GM19239 (cell line): ENCODE measurements around the gene BRIP1.

Experiments
- DNase-seq: peaks from one replicate; pipeline ENCODE4 v3.0.0; 2011; ENCODE audit warnings: low spot score; ENCODE audit not compliant: insufficient read length
- FAIRE-seq: peaks from 2 replicates; lab custom pipeline; 2011; peaks lifted over from hg19 to GRCh38; lab: Jason Lieb, UNC

BRIP1 gene

DNA sequence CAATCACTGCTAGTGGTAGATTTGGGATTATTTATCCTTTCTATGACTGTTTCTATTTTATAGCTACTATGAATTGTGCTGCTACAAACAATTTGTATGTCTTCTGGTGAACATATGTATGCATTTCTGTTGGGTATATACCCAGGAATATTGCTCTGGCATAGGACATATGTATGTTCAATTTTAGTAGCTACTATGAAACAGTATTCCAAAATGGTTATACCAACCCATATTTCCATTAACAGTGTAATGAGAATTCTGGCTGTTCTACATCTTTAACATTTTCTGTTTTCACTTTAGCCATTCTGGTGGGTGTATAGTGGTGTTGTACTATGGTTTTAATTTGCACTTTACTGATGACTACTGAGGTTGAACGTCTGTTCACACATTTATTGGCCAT, 214.7 kb downstream of the BRIP1 start:
- FAIRE-seq, result no peak
- no peak for DNase-seq

DNA sequence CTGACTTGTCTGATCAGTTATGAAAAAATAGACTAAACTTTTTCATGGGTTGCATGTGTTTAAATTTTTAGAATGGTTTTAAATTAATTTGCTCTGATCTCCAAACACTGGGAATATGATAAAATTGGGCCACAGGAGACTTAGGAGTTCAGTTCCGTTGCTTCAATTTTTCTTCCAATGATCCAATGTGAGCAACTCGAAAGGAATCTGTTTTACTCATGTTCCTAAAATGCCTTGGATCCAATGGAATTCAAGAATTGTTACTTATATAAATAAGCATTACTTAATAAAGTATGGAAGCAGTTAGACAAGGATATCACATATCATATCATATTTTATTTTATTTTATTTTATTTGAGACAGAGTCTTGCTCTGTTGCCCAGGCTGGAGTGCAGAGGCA, 216.3 kb downstream of the BRIP1 start:
- DNase-seq, result no peak

DNA sequence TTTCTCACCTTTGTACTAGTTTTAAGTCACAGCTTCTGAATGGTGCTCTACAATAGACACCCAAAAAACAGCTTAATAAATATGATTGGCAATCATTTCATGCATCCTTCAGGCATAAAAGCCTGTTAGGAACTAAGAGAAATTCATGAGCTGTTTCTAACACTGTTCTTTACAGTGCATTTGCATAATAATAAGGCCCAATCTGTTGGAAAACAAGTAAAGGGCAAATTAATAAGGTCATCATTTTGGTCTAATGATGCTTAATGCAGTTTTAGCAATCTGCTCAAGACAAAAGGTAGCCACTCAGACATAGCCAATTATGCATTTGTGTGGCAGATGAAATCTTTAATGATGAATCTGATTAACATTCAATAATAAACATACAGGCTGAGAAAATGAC, 216.8 kb downstream of the BRIP1 start:
- no peak for DNase-seq
- no peak for FAIRE-seq

More for the DNA sequence above, 216.3 kb downstream of the BRIP1 start:
- no peak for FAIRE-seq

DNA sequence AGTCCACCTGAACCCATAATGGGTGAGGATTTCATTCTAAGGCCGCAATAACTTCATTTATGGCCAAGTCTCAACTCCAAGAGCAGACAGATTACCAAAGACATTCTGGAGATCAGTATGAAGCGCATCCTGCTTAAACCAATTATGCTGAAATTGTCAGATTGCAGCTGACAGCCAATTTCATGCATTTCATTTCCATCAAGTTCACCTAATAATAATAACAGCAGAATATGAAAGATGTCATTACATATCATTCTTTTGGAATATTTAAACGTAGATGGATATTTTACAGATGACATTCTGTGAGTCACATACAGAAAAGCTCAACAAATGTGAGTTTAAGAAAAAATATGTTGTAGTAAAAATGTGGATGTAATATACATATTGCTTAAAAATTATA, 217.4 kb downstream of the BRIP1 start:
- DNase-seq, result no peak
- FAIRE-seq, result no peak

DNA sequence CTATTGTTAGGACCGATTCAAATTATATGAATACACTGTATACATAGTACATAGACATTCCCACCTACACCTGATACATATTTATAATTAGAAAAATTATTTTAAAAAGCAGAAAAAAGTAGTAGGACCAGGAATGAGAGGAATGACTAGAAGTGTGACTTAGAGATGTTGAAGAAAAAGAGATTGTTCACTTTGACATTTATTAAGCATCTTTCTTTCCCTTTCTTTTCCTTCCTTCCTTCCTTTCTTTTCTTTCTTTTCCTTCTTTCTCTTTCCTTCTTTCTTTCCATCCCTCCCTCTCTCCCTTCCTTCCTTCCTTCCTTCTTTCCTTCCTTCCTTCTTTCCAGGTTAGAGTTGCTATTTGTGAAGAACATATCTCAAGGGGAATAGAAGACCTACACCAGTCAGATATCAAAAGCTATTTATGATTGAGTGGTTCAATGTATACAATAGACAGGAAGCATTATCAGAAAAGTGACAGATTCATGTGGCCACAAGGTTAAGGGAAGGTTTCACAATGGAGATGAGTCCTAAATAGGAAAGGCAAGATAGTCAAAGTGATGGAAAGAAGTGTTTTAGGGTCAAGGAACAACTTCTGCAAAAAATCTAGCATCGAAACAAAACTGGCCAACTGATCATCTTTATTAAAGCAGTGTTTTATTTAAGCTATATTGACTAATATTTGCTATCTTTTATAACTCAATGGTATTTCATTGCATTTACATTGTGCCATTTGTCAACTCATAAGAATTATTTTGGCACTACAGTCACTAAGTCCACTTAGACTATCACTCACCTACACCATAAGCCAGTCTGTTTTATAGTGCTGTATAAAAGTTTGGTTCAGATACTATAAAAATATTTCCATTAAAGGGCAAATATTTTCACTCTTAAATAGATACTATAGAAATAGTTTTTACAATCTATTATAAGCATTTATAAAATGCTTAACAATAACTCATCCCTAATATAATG, 218.2 kb downstream of the BRIP1 start:
- DNase-seq (no peak), FAIRE-seq (no peak)

DNA sequence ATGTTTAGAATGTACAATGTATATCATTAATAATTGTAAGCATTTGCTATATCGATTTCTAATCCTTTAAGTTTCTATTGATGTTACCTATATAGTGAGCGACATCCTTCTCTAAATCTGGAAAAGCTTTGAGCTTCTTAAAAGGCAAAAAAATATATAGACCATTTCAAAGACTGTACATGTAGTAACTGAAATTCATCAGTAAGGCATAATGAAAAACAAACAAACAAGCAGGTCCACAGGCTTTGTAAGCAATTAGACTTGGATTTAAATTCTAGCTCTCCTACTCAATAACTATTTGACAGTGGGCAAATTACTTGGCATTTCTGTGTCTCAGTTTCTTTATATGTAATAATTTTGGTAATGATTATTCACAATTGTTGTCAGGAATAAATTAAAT, 220.6 kb downstream of the BRIP1 start:
- DNase-seq (no peak), FAIRE-seq (no peak)

DNA sequence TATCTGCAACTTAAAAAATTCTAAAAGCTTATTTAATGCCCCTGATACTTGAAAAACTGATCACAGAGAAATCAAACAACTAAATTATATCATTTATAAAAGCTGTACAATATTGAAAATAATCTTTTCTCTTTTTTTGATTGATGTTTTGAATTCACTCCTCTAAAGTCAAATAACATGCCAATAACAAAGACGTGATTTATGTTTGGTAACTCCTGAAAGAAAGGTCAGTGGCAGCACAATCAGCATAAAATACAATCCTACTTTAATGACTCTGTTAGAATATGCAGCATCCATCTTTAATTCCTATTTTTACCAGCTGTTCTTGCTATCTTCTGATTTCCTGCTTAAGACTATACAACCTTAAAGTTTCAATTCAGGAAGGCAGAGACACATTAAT, 221.6 kb downstream of the BRIP1 start:
- FAIRE-seq (no peak), DNase-seq (no peak)

DNA sequence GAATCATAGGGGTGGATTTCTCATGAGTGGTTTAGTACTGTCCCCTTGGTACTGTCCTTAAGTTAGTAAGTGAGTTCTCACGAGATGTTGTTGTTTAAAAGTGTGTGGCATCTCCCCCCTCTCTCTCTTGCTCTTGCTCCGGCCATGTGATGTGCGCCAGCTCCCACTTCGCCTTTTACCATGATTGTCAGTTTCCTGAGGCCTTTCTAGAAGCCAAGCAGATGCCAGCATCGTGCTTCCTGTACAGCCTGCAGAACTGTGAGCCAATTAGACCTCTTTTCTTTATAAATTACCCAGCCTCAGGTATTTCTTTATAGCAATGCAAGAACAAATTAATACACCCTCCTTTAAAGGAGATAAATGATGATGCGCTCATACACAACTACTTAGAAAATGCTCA, 222.2 kb downstream of the BRIP1 start:
- FAIRE-seq, result no peak
- no peak for DNase-seq

DNA sequence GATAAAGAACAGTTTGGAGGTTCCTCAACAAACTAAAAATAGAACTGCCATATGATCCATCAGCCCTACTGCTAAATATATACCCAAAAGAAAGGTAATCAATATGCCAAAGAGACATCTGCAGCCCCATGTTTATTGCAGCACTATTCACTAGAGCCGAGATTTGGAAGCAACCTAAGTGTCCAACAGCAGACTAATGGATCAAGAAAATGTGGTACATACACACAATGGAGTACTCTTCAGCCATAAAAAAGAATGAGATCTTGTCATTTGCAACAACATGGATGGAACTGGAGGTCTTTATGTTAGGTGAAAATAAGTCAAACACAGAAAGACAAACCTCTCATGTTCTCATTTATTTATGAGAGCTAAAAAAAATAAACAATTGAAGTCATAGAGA, 223.5 kb downstream of the BRIP1 start:
- FAIRE-seq, result no peak
- DNase-seq, result no peak

DNA sequence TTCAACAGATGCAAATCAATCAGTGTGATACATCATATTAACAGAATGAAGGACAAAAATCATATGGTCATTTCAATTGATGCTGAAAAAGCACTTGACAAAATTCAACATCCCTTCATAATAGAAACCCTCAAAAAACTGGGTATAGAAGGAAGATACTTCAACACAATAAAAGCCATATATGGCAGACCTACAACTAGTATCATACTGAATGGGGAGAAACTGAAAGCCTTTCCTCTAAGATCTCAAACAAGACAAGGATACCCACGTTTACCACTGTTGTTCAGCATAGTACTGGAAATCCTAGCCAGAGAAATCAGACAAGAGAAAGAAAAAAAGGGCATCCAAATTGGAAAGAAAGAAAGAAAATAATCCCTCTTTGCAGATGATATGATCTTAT, 225.2 kb downstream of the BRIP1 start:
- DNase-seq (no peak), FAIRE-seq (peak; percentile 4)

DNA sequence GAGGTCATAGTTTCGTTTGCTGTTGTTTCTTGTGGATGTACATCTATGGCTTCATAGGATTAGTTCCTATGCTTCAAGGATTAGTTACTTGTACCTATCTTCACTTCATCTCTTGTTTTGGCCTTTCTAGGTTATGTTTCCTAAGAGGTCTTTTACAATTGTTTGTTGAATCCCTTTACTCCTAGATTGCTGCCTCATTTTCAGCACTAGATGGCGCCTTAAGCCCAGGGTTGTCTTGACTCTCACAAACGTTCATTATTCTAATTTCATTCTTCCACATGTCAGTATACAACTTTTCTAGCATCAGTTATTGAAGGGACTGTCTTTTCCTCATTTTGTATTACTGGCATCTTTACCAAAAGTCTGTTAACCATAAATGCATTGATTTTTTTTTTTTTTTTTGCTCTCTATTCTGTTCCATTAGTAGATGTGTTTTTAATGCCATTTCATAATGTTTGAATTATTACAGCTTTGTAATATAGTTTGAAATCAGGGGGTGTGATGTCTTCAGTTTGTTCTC, 227.4 kb downstream of the BRIP1 start:
- FAIRE-seq (peak; percentile 93), DNase-seq (peak; percentile 15)

DNA sequence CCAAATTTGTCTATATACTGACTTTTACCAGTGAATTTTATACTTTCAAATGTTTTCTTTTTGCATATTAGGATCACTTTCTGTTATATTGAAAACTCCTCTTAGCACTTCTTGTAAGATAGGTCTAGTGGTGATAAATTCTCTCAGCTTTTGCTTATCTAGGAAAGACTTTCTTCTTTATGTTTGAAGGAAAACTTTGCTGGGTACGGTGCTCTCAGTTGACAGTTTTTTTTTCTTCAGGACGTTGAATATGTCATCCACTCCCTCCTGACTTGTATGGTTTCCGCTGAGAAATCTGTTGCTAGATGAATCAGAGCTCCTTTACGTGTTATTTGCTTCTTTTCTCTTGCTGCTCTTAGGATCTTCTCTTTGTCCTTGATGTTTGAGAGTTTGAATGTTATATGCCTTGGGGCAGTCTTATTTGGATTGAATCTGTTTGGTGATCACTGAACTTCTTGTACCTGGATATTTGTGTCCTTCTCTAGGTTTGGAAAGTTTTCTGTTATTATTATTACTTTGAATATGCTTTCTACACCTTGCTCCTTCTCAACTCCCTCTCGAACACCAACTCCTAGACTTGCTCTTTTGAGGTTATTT, 228.3 kb downstream of the BRIP1 start:
- DNase-seq, result no peak
- peak; percentile 11 for FAIRE-seq

DNA sequence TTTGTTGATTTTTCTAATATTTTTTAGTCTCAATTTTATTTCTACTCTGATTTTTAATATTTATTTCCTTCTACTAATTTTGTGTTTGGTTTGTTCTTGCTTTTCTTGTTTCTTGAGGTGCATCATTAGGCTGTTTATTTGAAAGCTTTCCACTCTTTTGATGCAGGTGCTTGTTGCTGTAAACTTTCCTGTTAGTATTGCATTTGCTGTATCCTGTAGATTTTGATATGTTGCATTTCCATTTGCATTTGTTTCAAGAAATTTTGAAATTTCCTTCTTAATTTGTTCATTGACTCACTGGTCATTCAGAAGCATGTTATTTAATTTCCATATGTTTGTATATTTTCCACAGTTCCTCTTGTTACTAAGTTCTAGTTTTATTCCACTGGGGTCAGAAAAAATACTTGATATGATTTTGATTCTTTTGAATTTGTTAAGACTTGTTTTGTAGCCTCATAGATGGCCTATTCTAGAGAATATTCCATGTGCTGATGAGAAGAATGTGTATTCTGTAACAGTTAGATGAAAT, 229.3 kb downstream of the BRIP1 start:
- no peak for FAIRE-seq
- no peak for DNase-seq

DNA sequence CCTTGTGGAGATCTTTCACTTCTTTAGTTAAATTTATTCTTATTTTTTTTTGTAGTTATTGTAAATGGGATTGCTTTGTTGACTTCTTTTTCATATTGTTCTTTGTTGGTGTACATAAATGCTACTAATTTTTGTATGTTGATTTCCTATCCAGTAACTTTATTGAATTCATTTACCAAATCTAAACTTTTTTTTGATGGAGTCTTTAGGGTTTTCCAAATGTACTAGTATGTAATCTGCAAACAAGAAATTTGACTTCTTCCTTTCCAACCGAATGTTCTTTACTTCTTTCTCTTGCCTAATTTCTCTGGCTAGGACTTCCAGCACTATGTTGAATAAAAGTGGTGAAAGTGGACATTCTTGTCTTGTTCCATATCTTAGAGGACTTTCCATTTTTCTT, 230.5 kb downstream of the BRIP1 start:
- FAIRE-seq (no peak), DNase-seq (no peak)

DNA sequence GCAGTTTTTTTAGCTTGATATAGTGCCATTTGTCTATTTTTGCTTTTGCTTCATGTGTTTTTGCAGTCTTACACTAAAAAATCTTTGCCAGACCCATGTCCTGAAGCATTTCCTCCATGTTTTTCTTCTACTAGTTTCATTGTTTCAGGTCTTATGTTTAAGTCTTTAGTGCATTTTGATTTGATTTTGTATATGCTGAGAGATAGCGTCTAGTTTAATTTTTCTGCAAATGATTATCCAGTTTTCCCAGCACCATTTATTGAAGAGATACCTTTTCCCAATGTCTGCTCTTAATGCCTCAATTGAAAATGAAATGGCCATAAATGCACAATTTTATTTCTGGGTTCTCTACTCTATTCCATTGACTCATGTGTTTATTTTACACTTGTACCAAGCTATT, 231.5 kb downstream of the BRIP1 start:
- no peak for DNase-seq
- no peak for FAIRE-seq
